ENCODE measurements around the gene MANEA.
"Not testable (repeated sequence)": the region's sequence is repeated elsewhere in the genome, so short reads cannot be mapped to it uniquely, and the experiment has no call there.

MANEA gene, protein sequence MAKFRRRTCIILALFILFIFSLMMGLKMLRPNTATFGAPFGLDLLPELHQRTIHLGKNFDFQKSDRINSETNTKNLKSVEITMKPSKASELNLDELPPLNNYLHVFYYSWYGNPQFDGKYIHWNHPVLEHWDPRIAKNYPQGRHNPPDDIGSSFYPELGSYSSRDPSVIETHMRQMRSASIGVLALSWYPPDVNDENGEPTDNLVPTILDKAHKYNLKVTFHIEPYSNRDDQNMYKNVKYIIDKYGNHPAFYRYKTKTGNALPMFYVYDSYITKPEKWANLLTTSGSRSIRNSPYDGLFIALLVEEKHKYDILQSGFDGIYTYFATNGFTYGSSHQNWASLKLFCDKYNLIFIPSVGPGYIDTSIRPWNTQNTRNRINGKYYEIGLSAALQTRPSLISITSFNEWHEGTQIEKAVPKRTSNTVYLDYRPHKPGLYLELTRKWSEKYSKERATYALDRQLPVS
- total RNA-seq: 7.5 to 20.5 reads per million in 2 donors

DNA sequence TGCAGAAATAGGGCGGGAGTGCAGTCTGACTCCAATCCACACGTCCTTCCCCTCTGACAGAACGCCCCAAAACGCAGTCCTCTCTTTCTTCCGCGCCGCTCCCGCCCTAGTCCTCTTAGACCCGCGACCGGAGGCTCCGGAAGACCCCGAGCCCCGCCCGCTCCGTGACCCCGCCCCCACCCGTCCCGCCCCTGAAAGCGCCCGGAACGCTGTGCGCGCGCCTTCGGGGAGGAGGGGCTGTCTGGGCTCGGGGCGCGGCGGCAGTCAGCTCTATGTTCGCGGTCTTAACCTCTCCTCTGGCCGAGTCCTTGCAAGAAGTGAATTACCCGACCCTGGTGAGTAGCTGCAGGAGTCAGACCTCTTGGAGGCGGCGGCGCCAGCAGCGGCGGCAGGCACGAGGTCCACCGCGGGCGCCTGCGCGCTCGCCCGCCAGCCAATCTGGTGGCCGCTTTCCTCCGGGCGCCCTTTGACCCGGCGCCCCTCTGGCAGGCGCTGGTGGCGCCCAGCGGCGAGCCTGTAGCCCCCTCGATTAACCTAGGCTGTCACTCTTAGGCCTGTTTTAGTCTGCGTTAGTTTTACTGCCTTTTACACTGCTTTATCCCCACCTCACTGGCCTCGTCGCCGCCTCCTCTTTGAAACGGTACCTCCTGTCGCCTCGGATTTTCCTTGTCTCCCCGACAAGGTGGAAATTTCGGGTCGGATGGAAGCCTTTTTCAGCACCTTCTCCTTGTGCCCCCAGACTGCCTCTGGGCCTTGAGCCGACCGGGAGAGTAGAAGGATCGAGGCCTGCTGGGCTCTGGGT is at the start of gene MANEA:
TSS of gene MANEA (plus strand) at position 232 of the 802 bp plus-strand sequence. CDS start 8,905 bp downstream, outside the sequence.
- peak; percentile 60 to 95 (median 76) for DNase-seq

DNA sequence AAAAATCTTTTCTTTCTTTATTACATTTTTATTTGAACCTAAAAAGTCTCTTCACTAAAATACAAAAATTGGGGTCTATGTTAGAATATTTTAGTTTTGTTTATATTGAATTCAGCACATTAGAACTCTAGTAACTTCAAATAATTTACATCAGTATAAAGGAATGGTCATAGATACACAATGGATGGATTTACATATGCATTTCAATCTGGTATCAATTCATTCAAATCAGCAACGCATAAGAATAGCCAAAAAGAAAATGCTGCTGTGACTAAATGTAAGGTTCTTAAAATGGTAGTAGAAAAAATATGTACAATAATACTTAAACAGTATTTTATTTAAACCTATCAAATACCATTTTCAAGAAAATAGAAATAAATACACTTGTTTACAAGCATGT is 47.6 kb upstream of the MANEA start:
- DNase-seq: no peak

DNA sequence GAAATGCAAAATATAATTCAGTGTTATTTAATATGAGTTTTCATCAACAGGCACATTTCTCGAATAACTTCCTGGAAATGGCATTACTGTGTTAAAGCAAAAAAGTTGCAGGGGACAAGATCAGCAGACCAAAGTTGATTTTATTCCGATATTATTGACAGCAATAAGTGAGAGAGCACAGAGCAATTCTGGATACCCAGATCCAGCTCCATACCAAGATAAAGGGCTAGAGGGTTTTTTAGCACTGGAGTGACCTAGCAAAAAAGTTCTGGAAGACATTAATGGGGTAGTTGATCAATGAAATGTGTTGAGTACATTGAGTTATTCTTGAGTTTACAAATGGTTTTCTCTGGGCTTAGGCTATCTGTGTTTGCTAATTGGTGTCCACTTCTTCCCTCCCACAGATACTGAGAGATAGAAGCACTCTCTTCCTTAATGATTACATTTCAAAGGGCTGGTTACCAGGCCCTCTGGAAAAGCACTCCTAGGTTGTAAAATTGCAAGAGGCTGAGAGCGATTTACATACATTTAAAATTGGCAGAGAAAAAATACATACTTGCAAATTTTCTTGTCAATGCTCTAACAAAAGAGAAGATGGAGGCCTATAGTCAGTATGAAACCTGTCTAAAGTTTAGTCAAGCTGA is 47.0 kb upstream of the MANEA start:
- no peak for DNase-seq

DNA sequence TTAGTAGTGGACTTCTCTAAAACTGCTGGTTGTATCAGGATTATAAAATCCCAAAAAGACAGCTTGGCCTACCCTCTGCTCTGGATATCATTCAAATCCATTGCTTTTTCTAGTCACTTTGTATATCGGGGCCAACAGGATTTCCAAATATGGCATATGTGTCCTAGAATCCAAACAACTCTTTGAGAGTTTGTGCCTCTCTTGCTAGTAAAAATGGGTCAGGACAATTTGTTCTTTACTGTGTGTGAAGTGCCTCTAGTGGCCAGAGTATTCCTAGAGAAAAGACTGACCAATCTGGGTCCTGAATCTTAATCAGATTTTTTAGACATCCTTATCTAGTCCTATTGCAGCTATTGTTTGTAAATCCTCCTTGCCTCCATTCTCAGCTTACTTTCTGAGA is 33.5 kb upstream of the MANEA start:
- no peak for DNase-seq

DNA sequence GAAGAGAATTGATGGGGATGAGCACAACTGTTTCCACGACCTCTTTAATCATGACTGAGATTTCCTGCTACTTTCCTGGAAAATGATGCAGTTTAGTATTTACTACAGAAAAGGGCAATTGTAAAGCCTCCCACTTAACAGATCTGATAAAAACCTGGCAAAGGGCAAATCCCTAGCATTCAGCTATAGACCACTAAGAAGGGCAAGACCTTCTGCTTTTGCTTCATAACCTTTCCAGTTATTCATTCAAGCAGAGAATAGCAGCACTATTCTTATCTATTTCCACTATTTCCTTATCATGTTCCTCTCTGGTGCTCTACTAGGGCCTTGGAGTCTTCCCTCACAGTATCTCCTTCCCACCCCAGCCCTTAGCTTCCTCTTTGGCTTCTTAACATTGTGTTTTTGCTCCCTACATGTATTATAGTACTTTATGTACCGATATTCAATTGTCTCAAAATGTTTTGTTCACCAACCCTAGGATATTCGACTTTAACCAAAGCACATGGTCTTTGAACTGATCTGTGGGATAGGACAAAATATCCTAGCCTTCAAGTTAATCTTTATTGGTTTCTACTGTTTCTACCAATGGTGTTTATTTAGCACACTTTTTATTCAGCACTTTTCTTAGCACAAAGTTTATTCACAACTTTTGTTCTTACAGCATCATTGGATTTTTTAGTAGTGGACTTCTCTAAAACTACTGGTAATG is 32.7 kb upstream of the MANEA start:
- DNase-seq: no peak

DNA sequence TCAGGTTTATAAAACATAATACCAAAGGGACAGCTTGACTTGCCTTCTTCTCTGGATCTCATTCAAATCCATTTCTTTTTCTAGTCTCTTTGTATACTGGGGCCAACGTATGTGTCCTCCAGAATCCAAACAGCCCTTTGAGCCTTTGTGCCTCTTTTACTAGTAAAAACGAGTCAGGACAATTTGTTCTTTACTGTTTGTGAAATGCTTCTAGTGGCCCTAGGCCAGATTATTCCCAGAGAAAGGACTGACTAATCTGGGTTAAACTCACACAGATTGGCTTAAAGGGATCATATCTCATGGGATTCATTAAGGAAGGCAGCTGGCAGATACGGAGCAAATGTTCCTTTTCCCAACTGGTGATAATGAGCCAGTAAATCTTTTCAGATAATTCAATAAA is 32.1 kb upstream of the MANEA start:
- no peak for DNase-seq

DNA sequence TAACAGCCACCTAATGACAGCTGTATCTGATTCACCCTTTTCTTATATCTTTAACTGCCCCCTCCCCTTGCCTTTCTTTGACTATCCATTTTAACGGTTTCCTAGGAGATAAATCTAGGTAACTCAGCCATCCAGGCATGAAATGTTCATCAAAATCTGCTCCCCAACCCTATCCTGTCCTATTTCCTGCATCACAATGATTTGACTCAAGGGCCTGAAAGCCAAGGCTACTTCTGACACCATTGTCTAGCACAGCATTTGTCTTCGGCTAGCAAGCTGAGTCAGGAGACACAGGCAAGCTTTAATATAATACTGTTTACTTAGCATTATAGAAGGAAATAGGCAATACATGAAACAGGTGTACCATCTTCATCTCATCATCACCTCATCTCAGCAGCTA is 31.6 kb upstream of the MANEA start:
- no peak for DNase-seq

DNA sequence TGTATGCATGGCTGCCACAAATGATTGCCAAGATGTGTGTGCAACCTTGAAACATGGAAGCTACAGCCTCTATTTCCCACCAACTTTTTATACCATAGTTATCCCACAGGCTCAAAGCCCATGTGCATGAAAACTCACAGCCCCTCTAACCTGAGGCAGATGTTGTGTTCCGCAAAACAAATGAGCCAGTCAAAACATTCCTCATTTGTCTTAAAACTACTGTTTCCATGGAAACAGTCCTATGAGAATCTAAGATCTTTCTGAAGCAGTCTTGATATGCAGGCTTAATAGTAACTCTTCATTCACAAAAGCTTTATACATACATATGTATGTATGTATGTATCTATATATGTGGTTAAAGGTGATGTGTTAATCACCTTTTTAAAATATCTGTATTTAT is 31.2 kb upstream of the MANEA start:
- DNase-seq: no peak

DNA sequence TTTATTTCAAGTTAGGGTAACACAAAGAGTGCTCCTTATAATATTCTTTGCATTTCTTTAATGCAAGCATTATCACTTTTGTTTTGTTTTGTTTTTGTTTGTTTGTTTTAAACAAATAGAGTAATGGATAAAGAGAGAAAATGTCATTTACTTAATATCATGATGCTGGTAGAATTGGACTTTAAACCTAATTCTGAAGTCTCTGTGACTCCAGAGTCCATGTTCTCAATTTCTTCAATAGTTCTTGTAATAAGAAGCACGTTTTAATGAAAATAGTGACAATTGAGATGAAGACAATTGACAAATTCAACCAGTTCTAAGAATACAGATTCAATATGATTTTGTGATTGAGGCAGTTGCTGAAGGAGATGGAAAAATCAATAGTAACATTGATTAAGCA is 30.3 kb upstream of the MANEA start:
- DNase-seq: no peak

DNA sequence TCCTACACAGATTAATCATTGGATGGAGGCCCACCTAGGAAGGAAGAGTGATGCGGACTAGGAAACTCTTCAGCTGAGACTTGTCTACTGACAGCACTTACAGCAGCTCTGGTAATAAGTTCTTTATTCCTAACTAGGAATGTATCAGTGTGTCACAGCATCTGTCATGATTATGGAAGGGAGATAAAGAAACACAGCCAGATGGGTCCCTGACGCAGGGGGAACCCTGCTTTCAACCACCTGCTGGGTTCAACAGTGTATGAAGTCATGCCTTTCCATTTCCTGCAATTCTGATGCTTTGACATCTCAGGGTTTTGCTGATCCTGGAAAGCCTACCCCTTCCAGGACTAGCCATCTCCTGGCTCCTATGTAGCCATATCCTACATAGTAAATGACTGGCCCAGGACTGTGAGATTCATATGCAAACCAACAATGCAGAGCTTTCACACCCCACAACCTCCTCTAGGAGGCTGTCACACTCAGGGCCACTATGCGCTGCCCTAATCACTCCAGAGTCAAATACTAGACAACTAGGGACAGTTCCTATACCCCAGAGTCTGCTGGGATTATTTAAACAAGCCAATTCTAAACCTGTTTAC is 29.0 kb upstream of the MANEA start:
- no peak for DNase-seq

DNA sequence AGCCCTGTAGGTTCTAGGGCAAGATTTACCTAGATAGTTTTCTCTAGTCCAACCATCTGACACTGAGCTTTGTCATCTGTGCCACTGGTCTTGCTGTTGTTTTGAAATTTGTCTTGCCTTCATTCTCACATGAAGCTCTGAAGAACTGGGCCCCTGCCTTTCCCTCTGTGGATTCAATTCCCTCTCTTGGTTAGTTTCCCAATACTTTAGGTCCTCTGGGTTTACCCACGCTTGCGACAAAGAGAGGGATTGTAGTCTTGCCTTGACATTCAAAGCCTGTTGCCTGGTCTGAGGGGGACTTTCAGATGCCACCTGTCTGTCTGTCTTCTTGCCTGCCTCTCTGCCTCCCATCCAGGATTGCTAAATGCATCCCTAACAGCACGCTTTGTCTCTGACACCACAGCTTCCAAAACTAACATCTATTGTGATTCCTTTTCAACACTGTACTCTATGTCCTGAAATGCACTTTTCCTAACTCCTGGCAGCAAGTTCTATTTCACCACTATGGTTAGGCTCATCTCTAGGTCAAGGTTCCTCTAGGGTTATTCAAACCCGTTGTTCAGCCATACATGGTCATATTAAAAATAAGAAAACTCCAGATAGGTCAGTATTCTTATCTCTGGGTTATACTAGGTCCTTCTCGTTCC is 25.5 kb upstream of the MANEA start:
- DNase-seq: no peak

DNA sequence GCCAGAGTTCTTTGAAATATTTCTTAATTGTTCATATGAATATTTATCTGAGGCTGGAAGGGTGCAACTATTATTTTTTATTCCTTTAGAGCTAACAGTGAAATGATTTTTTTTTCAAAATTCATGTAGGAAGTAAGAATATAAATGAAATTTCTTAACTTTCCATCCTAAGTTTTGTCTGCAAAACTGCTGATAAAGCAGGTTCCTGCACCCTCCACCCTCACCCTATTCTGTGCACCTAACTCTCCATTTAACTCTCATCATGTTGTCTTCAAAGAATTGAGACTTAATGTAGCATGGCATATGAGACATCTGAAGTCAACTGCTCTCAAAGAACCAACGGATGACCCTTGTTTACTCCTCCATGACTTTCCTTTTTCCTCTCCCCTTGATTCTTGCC is 23.5 kb upstream of the MANEA start:
- DNase-seq: no peak

DNA sequence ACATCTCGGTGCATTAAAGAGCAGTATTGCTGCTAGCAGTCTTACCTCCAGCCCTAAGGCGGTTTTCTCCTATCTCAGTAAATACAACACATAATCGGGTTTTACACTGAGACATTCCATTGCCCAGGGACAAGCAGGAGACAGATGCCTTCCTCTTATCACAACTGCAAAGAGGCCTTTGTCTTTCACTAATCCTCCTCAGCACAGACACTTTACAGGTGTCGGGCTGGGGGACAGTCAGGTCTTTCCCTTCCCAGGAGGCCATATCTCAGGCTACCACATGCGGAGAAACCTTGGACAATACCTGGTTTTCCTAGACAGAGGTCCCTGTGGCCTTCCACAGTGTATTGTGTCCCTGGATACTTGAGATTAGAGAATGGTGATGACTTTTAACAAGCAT is 16.4 kb upstream of the MANEA start:
- DNase-seq: not testable (repeated sequence)

DNA sequence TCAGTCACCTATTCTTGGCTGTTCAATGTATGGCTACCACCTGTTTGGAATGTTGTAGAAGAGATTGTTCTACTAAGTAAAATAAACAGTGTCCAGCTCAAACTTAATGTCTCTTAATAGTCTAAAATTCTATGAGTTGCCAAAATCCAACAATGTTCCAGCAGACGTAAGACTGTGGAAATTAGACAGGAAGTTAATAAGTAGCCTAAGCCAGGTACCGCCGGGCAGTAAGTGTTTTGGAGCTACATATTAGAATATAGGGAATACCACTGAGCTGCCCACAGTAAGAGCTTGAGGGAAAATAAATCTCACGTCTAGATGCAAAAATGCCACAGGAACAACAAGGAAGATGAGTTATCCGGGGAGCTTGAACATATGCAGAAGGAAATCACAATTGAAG is 7.8 kb upstream of the MANEA start:
- DNase-seq: no peak

DNA sequence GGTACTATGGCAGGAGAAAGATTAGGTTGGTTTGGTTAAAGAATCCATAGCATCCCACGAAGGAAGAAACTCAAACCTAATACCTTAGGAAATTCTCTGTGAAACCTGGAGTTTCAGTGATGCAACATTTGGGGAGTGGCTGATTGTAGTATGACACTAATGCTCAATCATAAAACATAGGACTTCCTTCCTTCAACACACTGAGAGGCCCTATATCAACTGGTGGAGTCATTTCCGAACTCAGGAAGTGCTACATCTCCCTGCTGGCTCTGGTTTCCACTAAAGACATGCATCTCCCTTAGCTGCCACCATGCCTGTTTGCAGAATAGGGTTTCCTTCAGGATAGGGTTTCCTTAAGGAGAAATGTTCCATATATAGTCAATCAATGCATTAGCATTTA is 5.2 kb upstream of the MANEA start:
- DNase-seq: peak in 1 of 5 experiments; percentile 62

DNA sequence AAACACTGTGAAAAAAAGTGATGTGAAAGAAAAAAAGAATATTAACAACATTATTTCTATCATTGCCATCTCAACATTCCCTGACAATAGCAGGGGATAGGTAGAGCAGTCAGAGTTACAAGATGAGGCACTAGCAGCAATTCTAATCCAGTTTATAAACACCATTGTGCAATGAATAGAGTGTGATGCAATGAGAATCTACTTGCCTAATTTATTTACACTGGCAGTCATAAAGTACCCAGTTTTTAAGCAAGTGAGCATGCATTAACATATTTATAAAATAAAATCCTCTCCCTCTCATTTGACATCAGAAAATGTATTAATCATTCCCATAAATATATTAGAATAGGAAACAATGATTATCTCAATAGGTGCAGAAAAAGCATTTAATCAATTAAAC is 2.5 kb upstream of the MANEA start:
- DNase-seq: no peak

DNA sequence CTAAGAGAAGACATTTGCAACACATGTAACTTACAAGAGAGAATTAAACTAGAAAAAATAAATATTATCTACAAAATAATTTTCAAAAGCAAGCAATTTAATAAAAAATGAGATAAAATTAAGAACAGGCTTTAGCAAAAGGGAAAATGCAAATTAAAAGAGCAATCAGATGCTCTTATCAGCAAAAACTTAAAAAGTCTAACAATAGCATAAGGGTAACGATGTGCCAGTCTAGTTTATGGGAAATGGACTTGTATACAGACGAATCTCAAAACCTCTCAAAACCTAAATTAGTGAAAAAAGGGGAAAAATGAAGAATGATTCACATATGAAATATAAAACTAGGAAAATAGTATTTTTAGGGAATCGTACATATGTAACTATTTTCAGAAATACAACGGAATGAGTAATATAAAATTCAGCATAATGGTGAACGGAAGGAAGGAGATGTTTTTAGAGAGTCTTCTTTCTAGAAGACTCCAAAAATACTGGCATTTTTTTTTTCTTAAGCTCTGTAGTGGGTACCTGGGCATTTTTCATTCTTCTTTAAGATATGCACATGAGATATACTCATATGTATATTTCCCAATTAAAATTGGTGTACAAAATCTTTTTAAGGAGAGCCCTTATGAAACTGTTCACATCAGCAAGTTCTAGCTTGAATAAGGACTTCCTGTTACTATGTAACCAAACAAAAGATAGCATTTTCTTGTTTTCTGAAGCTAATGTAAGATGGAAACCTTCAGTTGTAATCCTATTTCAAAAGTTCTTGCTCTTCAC is 927 bp upstream of the MANEA start:
- DNase-seq: peak in 2 of 5 experiments; percentile 10 to 67

DNA sequence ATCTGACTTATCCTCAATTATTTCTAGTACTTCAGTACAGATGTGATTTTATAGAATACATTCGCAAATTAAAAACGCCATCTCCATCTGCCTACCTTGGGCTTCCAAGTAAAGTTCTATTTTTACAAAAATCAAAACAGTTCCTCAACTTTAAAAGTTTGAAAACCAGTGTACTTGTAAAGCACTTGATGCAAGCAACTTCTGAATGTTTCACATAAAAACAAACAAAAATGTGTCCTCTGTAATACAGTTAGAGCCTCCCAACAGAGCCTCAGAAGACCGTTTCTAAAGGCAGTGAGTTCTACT is 384 bp upstream of the MANEA start:
- no peak for DNase-seq

DNA sequence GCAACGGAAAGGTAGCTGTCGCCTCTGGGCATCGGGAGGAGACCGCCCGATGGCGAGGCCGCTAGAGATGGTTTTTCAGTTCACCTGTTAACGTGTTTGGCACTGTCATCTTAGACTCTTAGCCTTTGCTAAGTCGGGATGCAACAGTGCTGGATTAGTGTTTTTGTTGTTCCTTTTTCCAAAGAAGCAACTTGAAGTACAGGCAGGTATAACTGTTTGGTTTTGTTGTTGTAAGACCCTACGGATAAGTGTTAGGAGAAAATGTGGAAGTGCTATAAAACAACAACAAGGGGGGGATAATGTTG is 723 bp downstream of the MANEA start:
- DNase-seq: peak in 1 of 5 experiments; percentile 46

DNA sequence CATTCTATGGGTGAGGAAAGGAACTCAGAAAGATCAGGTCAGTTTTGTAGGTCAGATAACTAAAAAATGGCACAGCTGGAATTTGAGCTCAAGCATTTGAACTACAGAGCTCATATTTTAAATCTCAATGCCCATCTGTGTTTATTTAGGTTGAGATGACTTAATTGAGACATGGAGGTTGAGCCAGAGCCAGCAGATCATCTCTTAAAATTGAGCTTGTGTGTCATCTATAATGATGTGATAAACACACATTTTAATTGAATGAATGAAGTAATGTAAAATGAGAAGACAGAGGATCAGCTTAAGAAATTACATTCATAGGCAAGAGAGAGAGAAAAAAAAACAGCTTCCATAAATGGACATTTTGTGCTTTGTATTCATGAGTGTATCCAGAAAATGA is 3.7 kb downstream of the MANEA start:
- DNase-seq: no peak

DNA sequence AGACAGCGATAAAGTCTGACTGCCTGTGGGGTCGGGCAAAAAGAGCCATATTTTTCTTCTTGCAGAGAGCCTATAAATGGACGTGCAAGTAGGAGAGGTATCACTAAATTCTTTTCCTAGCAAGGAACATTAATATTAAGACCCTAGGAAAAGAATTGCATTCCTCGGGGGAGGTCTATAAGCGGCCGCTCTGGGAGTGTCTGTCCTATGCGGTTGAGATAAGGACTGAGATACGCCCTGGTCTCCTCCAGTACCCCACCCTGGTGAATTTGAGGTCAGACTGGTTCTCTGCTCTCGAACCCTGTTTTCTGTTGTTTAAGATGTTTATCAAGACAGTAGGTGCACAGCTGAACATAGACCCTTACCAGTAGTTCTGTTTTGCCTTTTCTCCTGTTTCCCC is 6.9 kb downstream of the MANEA start:
- DNase-seq: not testable (repeated sequence)

Data from T-helper 2 cell (primary cell).